Measurements from ENCODE around the gene PRCC.

Gene PRCC

DNA sequence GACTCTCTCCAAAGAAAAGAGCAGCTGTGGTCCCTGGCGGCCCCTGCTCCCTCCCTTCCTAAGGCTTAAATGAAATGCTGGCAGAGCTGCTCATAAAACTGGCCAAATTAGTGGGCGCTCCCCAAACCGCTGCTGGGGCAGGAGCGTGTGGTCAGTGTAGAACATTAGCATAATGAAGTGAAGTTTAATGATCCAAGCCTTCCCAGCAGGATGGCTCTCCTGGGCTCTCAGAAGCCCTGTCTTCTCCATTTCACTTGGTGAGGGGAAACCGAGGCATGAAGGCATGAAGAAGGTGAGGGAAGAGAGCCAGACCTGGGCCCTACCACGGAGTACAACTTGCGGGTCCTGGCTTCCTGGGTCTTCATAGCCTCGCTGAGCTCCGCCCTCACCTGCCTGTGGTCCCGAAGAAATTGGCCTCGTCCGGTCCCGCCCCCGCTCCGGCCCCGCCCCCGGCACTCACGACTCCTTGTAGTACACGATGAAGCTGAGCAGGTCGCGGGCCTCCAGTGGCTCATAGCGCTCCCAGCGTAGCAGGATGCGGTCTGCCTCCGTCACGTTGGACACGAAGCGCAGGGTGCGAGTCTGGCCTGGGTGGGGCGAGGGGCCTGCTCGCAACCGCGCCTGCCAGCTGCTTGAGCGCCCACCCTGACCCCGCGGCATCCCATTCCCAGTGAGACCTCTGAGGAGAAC, 81.3 kb downstream of the PRCC start:
- TF ChIP-seq, protein P1, sequence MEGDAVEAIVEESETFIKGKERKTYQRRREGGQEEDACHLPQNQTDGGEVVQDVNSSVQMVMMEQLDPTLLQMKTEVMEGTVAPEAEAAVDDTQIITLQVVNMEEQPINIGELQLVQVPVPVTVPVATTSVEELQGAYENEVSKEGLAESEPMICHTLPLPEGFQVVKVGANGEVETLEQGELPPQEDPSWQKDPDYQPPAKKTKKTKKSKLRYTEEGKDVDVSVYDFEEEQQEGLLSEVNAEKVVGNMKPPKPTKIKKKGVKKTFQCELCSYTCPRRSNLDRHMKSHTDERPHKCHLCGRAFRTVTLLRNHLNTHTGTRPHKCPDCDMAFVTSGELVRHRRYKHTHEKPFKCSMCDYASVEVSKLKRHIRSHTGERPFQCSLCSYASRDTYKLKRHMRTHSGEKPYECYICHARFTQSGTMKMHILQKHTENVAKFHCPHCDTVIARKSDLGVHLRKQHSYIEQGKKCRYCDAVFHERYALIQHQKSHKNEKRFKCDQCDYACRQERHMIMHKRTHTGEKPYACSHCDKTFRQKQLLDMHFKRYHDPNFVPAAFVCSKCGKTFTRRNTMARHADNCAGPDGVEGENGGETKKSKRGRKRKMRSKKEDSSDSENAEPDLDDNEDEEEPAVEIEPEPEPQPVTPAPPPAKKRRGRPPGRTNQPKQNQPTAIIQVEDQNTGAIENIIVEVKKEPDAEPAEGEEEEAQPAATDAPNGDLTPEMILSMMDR (IDR thresholded peaks at IDR 0.05): no peak

DNA sequence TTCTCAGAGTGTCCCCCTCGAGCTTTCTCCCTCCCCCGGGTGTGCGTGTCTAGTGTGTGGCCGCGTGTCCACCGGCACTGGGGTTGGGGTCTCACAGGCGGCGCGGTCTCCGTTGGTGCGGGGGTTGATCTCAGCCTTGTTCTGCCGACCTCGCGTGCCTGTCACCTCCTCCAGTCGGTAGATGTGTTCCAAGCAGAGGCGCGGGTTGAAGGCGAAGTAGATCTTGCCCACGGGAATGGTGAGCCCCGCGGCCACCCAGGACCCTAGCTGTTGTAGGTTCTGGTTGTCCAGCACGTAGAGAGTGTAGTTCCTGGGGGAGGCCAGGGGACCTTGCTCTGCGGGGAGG, 81.8 kb downstream of the PRCC start:
- TF ChIP-seq, protein P1 (IDR thresholded peaks at IDR 0.05): no peak
